ENCODE results near the gene CEP112.

DNA sequence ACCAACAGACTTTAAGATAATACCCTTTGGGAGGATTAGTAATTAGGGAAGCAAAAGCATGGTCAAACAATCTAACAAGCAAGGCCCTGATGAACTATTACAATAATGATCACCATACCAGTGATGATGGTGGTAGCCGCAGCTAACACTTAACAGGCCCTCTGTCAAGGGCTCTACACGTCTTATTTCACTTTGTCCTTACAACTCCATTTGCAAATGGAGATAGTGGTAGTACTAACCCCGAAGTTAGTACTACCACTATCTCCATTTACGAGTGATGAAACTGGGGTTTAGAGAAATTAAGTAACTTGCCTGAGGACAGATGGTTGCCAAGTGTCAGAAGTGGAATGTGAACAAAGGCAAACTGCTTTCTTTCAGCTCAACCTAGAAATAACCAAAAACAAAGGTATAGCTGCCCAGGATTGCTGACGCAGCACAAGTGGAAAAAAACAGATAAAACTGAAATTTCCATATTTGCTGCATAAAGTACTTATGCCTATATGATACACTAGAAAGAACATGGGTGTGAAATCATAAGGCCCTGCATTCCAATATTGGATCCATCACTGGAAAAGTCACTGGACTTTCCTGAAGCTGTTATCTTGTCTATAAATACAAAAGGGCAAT lies 24.6 kb downstream of the CEP112 start:
- TF ChIP-seq, protein P1, sequence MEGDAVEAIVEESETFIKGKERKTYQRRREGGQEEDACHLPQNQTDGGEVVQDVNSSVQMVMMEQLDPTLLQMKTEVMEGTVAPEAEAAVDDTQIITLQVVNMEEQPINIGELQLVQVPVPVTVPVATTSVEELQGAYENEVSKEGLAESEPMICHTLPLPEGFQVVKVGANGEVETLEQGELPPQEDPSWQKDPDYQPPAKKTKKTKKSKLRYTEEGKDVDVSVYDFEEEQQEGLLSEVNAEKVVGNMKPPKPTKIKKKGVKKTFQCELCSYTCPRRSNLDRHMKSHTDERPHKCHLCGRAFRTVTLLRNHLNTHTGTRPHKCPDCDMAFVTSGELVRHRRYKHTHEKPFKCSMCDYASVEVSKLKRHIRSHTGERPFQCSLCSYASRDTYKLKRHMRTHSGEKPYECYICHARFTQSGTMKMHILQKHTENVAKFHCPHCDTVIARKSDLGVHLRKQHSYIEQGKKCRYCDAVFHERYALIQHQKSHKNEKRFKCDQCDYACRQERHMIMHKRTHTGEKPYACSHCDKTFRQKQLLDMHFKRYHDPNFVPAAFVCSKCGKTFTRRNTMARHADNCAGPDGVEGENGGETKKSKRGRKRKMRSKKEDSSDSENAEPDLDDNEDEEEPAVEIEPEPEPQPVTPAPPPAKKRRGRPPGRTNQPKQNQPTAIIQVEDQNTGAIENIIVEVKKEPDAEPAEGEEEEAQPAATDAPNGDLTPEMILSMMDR (optimal IDR thresholded peaks at IDR 0.05 in 1 of 3, IDR thresholded peaks at IDR 0.05 in 1 of 3, conservative IDR thresholded peaks at IDR 0.05 in 1 of 3; ENCODE audit: extremely low read depth in 1 of 3, insufficient read depth in 2 of 3, low read length in 3 of 3) = no peak
- no peak for TF ChIP-seq EZH2 (IDR thresholded peaks at IDR 0.05; ENCODE audit: low read length)

All from keratinocyte (primary cell).